ENCODE data around the gene DOP1B. TPM values are rescaled to one million over a fixed set of nuclear protein-coding genes. Genes with fewer than 3 reads are reported as not detected.
A peak's percentile ranks its signal among the peaks of the same experiment; 100 is the strongest.
"Not testable (repeated sequence)": the region's sequence is repeated elsewhere in the genome, so short reads cannot be mapped to it uniquely, and the experiment has no call there.

Gene DOP1B
- total and polyA plus RNA-seq, 2 of the 4 experiments (the other 2 are of a cell fraction) = 8.8 to 13.0 TPM

DNA sequence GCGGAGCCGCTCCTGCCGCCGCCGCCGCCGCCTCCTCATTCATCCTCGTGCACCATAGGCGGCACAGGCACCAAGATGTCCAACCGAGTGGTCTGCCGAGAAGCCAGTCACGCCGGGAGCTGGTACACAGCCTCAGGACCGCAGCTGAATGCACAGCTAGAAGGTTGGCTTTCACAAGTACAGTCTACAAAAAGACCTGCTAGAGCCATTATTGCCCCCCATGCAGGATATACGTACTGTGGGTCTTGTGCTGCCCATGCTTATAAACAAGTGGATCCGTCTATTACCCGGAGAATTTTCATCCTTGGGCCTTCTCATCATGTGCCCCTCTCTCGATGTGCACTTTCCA is 26.2 kb upstream of the DOP1B start:
- H3K36me3 ChIP-seq (ENCODE audit: control insufficient read depth, insufficient read depth, low read length); CTCF ChIA-PET; H3K14ac ChIP-seq (replicated peaks; ENCODE audit: low read depth, low read length); H2BK5ac ChIP-seq (ENCODE audit: low read depth, low read length, poor library complexity, severe bottlenecking); DNase-seq; BruUV-seq (replicated peaks); H2BK20ac ChIP-seq (ENCODE audit: low read depth, low read length); H3K9me3 ChIP-seq (ENCODE audit: control insufficient read depth, insufficient read depth, low read length); H3K27me3 ChIP-seq (ENCODE audit: control insufficient read depth, insufficient read depth, low read length); H3K9ac ChIP-seq (ENCODE audit: low read depth, low read length); H2AK9ac ChIP-seq (replicated peaks; ENCODE audit: low read depth, low read length, poor library complexity); intact Hi-C loops (cut with micrococcal nuclease); H3K56ac ChIP-seq (ENCODE audit: extremely low read depth, insufficient read depth, low read length); POLR2A ChIA-PET (ENCODE audit: unreplicated experiment); H4K91ac ChIP-seq (ENCODE audit: insufficient read depth, low read depth, low read length); H4K5ac ChIP-seq (ENCODE audit: low read depth, low read length); H3K27ac ChIP-seq (ENCODE audit: insufficient read depth, low read length); H3K23ac ChIP-seq (ENCODE audit: low read depth, low read length); H3K18ac ChIP-seq (ENCODE audit: low read depth, low read length); H2BK120ac ChIP-seq (ENCODE audit: low read depth, low read length); ATAC-seq (ENCODE audit: low read depth); in situ Hi-C loops (cut with MboI; ENCODE audit: low sequenced_read_pairs); H4K20me1 ChIP-seq (ENCODE audit: insufficient read depth, low read length); dilution Hi-C loops (cut with HindIII; ENCODE audit: low sequenced_read_pairs, unreplicated experiment); H2BK15ac ChIP-seq (ENCODE audit: low read depth, low read length); H2AFZ ChIP-seq (replicated peaks; ENCODE audit: low read length, poor library complexity); H2AK5ac ChIP-seq (ENCODE audit: low read depth, low read length): not testable (repeated sequence)
- peaks cover 10% of the 10 kb centered on the region for H3K9me1 ChIP-seq (ENCODE audit: insufficient read depth, low read length)
- H3K4me3 ChIP-seq (ENCODE audit: insufficient read depth, low read depth, low read length) = peak overlapping the region; percentile 36
- H4K8ac ChIP-seq (ENCODE audit: low read depth in 2 of 2, low read length in 2 of 2) = peak overlapping the region in 1 of 2 experiments; percentile 61; a peak in 1 of 4 replicates
- peaks cover 11% of the 10 kb centered on the region for H3K4me1 ChIP-seq (ENCODE audit: control insufficient read depth, insufficient read depth, low read length)
- peak overlapping the region; percentile 30; the same call in 1 of the 2 replicates for H3K4me2 ChIP-seq (ENCODE audit: low read depth, low read length)
- WGBS, 2 experiments (ENCODE audit: extremely low coverage in 2 of 2, insufficient read length in 1 of 2) = 20% methylated on average over 1 of the region's 18 CpGs; no CpG with 5 or more reads in 1 of the 2 experiments
- H3K79me1 ChIP-seq (ENCODE audit: low read depth in 1 of 2, low read length in 2 of 2) = peaks cover 0 to 24% of the 10 kb centered on the region in 2 experiments; a peak in 2 of 4 replicates
- H3K4ac ChIP-seq (ENCODE audit: low read depth, low read length) = 0 out of 2 replicates have a peak overlapping the region, but pooled peaks have one; percentile 30

- in situ Hi-C loops (cut with MboI; ENCODE audit: low sequenced_read_pairs) = not testable (repeated sequence)
Measured at GRCh38 chr21:36130839-36131238, 25.8 kb upstream of the DOP1B start.

More at GRCh38 chr21:36130839-36131238, 25.8 kb upstream of the DOP1B start:
- peaks cover 0 to 24% of the 10 kb centered on the region in 2 experiments; a peak in 2 of 4 replicates for H3K79me1 ChIP-seq (ENCODE audit: low read depth in 1 of 2, low read length in 2 of 2)
- intact Hi-C loops (cut with micrococcal nuclease); BruUV-seq (replicated peaks); H3K9me3 ChIP-seq (ENCODE audit: control insufficient read depth, insufficient read depth, low read length); H4K8ac ChIP-seq (ENCODE audit: low read depth in 2 of 2, low read length in 2 of 2); H2AK5ac ChIP-seq (ENCODE audit: low read depth, low read length); H3K18ac ChIP-seq (ENCODE audit: low read depth, low read length); DNase-seq; H3K4me2 ChIP-seq (ENCODE audit: low read depth, low read length); H4K5ac ChIP-seq (ENCODE audit: low read depth, low read length); H3K23ac ChIP-seq (ENCODE audit: low read depth, low read length); H2BK5ac ChIP-seq (ENCODE audit: low read depth, low read length, poor library complexity, severe bottlenecking); dilution Hi-C loops (cut with HindIII; ENCODE audit: low sequenced_read_pairs, unreplicated experiment); H3K4me3 ChIP-seq (ENCODE audit: insufficient read depth, low read depth, low read length); H3K4ac ChIP-seq (ENCODE audit: low read depth, low read length); H2BK20ac ChIP-seq (ENCODE audit: low read depth, low read length); H3K14ac ChIP-seq (replicated peaks; ENCODE audit: low read depth, low read length); H2BK15ac ChIP-seq (ENCODE audit: low read depth, low read length); H3K9ac ChIP-seq (ENCODE audit: low read depth, low read length); H4K20me1 ChIP-seq (ENCODE audit: insufficient read depth, low read length); POLR2A ChIA-PET (ENCODE audit: unreplicated experiment); ATAC-seq (ENCODE audit: low read depth); H4K91ac ChIP-seq (ENCODE audit: insufficient read depth, low read depth, low read length); H2BK120ac ChIP-seq (ENCODE audit: low read depth, low read length); H3K36me3 ChIP-seq (ENCODE audit: control insufficient read depth, insufficient read depth, low read length); H2AFZ ChIP-seq (replicated peaks; ENCODE audit: low read length, poor library complexity); H3K27ac ChIP-seq (ENCODE audit: insufficient read depth, low read length); H3K27me3 ChIP-seq (ENCODE audit: control insufficient read depth, insufficient read depth, low read length); H3K56ac ChIP-seq (ENCODE audit: extremely low read depth, insufficient read depth, low read length); H2AK9ac ChIP-seq (replicated peaks; ENCODE audit: low read depth, low read length, poor library complexity); CTCF ChIA-PET: not testable (repeated sequence)
- WGBS, 2 experiments (ENCODE audit: extremely low coverage in 2 of 2, insufficient read length in 1 of 2) = 82% methylated on average over 2 of the region's 5 CpGs; no CpG with 5 or more reads in 1 of the 2 experiments
- peaks cover 10% of the 10 kb centered on the region for H3K9me1 ChIP-seq (ENCODE audit: insufficient read depth, low read length)
- H3K4me1 ChIP-seq (ENCODE audit: control insufficient read depth, insufficient read depth, low read length) = peaks cover 11% of the 10 kb centered on the region

All from IMR-90 (cell line).